Embryonic facial prominence (tissue), 1 donor: ENCODE results near the gene TGIF1.
A peak's percentile ranks its signal among the peaks of the same experiment; 100 is the strongest.
"Not testable (repeated sequence)": the region's sequence is repeated elsewhere in the genome, so short reads cannot be mapped to it uniquely, and the experiment has no call there.

Experiments
- DNase-seq: peaks from one replicate; pipeline ENCODE4 v3.0.0-alpha.2; 2016; ENCODE audit errors: extremely low spot score

TGIF1 gene

GRCh38 chr18:3450012-3450798 lies at the start of gene TGIF1:
TSS of gene TGIF1 (plus strand) at chr18:3450172. CDS start at chr18:3450490, 318 bp downstream.
- peak; percentile 80 for DNase-seq

DNA sequence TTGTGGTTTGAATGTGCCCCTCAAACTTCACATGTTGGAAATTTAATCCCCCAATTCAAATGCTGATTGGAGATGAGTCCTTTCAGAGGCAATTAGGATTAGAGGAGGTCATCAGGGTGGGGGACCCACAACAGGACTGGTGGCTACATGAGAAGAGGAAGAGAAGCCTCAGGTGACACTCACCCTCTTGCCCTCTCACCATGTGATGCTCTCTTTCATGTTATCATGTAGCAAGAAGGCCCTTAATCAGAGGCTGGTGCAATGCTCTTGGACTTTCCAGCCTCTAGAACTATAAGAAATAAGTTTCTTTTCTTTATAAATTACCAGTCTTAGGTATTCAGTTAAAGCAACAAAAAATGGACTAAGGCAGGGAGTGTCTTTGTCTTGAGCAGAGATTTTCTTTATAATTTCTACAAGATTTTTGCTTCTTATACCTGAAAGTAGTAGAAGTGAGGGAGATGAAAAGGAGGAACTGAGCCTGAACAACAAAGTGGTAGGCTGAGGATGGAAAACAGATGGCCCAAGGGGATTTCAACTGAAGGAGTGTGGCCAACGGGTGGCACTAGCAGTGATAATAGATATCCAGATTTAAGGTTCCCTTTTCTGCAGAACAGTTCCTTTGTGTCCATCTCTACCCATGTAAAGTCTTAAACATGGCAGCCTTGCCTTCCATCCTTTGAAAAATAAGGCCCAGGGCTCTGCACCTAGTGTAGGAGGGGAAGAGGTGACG lies 49.2 kb upstream of the TGIF1 start:
- no peak for DNase-seq

DNA sequence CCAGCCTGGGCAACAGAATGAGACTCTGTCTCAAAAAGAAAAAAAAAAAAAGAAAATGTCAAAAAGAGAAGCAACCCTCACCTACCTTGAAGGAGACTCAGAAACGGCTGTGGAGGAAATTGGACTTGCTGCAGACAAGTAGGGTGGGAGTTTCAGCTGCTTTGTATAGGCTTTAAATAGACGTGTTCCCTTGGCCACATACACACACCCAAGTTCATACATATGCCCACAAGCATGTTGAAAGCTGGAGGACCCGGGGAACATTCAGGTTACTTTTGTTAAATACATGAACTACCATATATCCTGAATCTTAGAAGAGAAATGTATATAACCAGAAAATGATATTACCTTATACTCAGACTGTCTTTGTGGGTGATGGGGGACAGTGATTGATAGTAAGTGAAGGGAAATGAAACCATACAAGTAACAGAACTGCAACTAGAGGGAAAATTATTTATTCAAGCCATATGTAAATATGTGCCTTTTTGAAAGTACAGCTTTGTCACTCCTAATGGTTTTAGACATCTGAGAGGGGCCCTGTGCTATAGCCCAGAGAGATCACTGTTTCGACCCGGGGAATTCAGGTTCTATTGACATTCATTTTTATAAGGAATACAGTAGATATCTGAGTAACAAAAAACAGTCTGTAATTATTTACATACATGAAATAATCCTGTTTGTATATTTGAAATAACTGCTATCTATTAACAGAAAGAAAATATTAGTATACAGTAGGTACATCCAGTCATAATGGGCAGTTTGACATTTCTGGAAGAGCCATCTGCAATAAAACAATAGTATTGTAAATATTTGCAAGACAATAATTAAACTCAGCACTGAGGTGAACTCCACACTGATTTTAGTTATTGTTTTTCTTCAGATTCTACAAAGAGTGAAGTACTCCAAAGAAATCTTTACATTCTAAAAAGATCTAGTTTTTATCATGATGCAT lies 48.0 kb upstream of the TGIF1 start:
- no peak for DNase-seq

GRCh38 chr18:3402982-3403451 lies 47.0 kb upstream of the TGIF1 start:
- DNase-seq, result no peak

DNA sequence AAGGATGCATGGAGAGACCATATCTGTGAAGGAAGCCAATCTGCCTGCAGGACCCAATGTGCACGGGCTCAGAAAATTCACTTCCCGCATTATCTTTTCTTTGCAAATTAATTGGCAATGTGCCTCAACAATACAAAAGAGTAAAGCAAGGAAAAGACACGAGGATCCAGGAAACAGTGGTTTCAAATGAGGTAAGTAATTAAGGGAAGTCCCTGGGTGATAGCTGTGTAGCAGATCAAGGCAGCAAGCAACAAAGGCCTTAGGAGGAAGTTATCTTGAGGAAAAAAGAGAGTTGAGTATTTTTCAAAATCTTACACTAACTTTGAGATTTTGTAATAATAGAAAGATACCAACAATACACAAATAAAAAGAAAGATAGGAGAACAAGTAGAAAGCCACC lies 44.3 kb upstream of the TGIF1 start:
- DNase-seq, result no peak

DNA sequence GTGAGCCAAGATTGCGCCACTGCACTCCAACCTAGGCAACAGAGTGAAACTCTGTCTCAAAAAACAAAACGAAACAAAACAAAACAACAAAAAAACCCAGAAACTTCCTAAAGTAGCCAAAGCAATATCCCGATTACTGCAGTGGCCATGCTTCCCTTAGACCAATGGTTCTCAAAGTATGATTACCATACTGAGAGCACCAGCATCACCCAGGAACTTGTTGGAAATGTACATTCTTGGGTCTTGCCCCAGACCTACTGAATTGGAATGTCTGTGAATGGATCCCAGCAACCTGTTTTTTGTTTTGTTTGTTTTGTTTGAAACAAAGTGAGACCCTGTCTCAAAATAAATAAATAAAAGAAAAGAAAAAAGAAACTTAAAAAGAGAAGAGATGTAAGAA lies 41.9 kb upstream of the TGIF1 start:
- DNase-seq, result no peak

GRCh38 chr18:3409811-3410210 lies 40.2 kb upstream of the TGIF1 start:
- no peak for DNase-seq

GRCh38 chr18:3410273-3410672 lies 39.7 kb upstream of the TGIF1 start:
- no peak for DNase-seq

DNA sequence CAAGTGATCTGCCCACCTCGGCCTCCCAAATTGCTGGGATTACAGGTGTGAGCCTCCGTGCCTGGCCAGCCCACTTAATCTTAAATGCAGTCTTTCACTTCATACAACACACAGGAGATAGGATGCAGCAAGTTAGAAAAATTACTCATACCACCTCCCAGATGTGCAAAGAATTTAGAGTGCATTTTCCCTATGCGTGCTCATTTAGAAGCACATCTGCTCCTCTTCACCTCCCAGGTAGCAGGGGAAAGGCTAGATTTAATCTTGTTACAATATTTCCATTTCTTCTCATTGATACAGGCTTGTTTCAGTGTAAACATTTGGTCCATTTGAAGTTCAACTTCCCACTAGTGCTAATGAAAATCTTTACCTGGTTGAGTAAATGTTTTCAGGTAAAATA lies 39.1 kb upstream of the TGIF1 start:
- DNase-seq, result not testable (repeated sequence)

DNA sequence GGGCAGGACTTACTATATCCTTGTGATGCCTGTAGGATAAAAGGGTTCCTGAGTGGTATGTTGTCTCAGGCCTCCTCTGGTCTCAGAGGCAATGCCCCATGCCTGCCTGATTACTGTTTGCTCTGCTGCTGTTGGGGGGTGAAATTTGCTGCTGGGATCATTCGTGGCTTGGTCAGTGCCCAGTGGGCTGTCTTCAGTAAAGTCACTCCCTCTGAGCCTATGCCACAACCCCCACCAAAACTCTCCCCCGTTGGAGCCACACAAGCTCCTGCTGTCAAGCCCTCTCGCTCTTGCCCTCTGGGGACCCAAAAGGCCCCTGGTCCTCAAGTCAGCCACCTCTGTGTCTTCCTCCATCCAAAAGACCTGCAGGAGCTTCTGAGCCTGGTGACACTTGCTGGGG lies 38.6 kb upstream of the TGIF1 start:
- no peak for DNase-seq

DNA sequence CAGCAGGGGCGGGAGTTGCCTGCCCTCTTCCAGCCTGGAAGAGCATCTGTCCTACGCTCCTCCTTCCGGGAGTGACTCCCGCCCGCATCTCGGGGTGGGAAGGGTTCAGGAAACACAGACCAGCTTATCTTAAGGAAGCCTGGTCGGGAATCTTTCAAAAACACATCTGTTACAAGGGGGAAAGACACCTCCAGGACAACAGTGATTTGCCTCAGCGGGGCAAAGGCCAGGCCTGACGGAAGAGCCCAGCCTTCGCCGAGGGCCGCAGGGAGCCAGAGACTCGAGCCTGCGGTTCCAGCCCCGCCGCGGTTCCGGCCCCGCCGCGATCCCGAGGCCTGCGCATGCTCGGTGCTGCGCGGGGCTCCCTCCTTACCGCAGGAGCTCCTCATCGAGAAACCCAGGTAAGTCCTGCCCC lies 38.1 kb upstream of the TGIF1 start:
- DNase-seq, result no peak

- not testable (repeated sequence) for DNase-seq
These were observed 37.4 kb upstream of the TGIF1 start for GRCh38 chr18:3412528-3412927.

DNA sequence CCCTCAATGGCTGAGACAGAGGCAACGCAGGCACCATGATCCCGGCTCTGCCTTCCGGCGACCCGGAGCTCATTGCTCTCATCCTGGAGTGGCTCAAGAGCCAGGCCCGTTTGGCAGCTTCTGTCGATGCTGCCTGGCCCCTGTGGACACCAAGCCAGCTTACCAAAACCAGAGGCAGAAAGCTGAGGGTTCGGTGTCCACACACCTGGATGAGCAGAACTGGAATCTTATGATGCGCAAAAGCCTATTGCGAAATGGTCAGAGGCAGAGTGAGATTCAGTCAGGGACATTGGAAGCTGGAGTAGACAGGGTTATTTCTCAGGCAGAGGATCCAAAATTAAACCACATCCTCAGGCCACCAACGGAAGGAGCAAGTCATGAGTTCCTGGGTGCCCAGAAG lies 34.9 kb upstream of the TGIF1 start:
- DNase-seq, result no peak

- DNase-seq, result no peak
These were observed 31.9 kb upstream of the TGIF1 start for GRCh38 chr18:3418083-3418482.

DNA sequence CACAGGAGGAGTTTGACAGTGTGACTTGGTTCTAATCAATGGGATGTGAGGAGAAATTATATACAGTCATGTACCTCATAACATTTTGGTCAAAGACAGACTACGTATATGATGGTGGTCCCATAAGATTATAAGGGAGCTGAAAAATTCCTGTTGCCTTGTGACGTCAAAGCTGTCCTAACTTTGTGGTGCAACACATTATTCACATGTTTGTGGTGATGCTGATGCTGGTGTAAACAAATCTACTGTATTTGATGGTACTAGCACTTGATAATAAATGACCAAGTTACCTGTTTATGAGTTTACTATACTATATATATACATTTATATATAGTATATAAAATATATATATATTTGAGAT lies 29.1 kb upstream of the TGIF1 start:
- no peak for DNase-seq

DNA sequence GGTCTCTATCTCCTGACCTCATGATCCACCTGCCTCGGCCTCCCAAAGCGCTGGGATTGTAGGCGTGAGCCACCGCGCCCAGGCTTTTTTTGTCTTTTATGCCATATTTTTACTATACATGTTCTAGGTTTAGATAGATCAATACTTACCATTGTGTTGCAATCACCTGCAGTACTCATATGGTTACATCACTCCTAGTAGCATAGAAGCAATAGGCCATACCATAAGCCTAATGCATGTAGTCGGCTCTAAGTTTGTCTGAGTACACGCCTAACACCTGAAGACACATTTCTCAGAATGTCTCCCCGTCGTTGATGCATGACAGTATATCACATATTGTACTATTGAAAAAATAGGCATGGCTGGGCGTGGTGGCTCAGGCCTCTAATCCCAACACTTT lies 27.1 kb upstream of the TGIF1 start:
- no peak for DNase-seq

- DNase-seq, result no peak
These were observed 25.6 kb upstream of the TGIF1 start for GRCh38 chr18:3424280-3424890.

DNA sequence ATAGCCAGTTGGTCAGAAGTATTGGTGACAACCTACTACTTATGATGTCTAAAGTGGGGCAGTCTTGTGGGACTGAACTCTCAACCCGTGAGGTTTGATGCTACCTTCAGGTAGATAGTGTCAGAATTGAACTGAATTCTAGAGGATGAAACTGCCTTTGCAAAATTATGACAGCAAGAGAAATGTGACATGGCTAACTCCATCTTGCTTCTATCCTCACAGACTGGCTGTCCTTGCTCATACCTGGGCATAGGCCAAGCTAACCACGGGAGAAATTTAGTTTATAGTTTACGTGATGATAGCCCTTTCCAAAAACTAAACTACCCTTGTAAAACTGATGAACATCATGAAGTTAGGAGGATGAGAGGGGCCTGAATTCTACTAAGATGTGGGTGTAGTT lies 24.9 kb upstream of the TGIF1 start:
- no peak for DNase-seq

- DNase-seq, result no peak
These were observed 24.5 kb upstream of the TGIF1 start for GRCh38 chr18:3425446-3425845.

- no peak for DNase-seq
These were observed 23.9 kb upstream of the TGIF1 start for GRCh38 chr18:3426074-3426473.

- DNase-seq, result no peak
These were observed 22.0 kb upstream of the TGIF1 start for GRCh38 chr18:3427944-3428343.

GRCh38 chr18:3429121-3429520 lies 20.9 kb upstream of the TGIF1 start:
- no peak for DNase-seq
